H1 (cell line): ENCODE data around the gene SLC24A3.

Source experiments
- BACH1 ChIP-seq: IDR thresholded peaks from 2 replicates; pipeline ENCODE4 v1.6.1; 2012; ENCODE audit warnings: low read length, improper control_type of control experiment
- BRCA1 ChIP-seq: IDR thresholded peaks from 2 replicates; pipeline ENCODE4 v1.6.1; 2012; ENCODE audit warnings: low read depth, low read length, improper control_type of control experiment
- CREB1 ChIP-seq: IDR thresholded peaks from 2 replicates; pipeline ENCODE4 v1.6.1; 2012; ENCODE audit warnings: inconsistent platforms
- CTCF ChIP-seq, 3 experiments: IDR thresholded peaks; 1 replicate in 2 of 3; 2 replicates in 1 of 3; pipeline versions ENCODE4 v1.5.1 to v1.6.1; 2011; ENCODE audit warnings: low read length in 3 of 3, mild to moderate bottlenecking in 3 of 3, inconsistent platforms in 2 of 3, low read depth in 1 of 3, moderate library complexity in 1 of 3; ENCODE audit not compliant: insufficient read depth in 1 of 3; ENCODE audit errors: control extremely low read depth in 1 of 3
- EP300 ChIP-seq, 2 experiments: IDR thresholded peaks; 1 replicate in 1 of 2; 2 replicates in 1 of 2; pipeline ENCODE4 v1.6.1; 2011 to 2012; ENCODE audit warnings: low read depth in 2 of 2, low read length in 2 of 2, mild to moderate bottlenecking in 2 of 2, borderline replicate concordance in 1 of 2, inconsistent platforms in 1 of 2, moderate library complexity in 1 of 2
- EZH2 ChIP-seq: fragments of 200-600 bp; sonication (generic); IDR thresholded peaks from 2 replicates; pipeline ENCODE4 v1.7.1; 2012; ENCODE audit warnings: low read depth, mild to moderate bottlenecking, moderate library complexity, low read length, inconsistent platforms; ENCODE audit not compliant: severe bottlenecking
- HDAC2 ChIP-seq, 2 experiments: fragments of 300-600 bp in 1 of 2; sonication (generic) in 1 of 2; IDR thresholded peaks; 2 replicates each; pipeline ENCODE4 v1.6.1; 2011 to 2012; ENCODE audit warnings: low read depth in 2 of 2, low read length in 2 of 2, mild to moderate bottlenecking in 2 of 2, moderate library complexity in 2 of 2, borderline replicate concordance in 1 of 2, inconsistent platforms in 1 of 2
- NANOG ChIP-seq: IDR thresholded peaks from 2 replicates; pipeline ENCODE4 v1.6.1; 2011; ENCODE audit warnings: low read length, low read depth, mild to moderate bottlenecking, inconsistent platforms; ENCODE audit not compliant: insufficient read depth, poor library complexity, severe bottlenecking
- POLR2AphosphoS5 ChIP-seq: IDR thresholded peaks from 2 replicates; pipeline ENCODE4 v1.6.1; 2011; ENCODE audit warnings: low read depth, low read length
- RBBP5 ChIP-seq: IDR thresholded peaks from 2 replicates; pipeline ENCODE4 v1.7.1; 2012; ENCODE audit warnings: low read depth, mild to moderate bottlenecking, inconsistent platforms, low read length, moderate library complexity, borderline replicate concordance
- SAP30 ChIP-seq: fragments of 300-600 bp; sonication (generic); IDR thresholded peaks from 2 replicates; pipeline ENCODE4 v1.7.1; 2012; ENCODE audit warnings: low read length, moderate library complexity, mild to moderate bottlenecking, inconsistent platforms; ENCODE audit not compliant: insufficient read depth, insufficient replicate concordance
- SIN3A ChIP-seq, 2 experiments: IDR thresholded peaks in 1 of 2; conservative IDR thresholded peaks in 1 of 2; 2 replicates each; pipeline ENCODE4 v1.6.1; 2011 to 2012; ENCODE audit warnings: low read length in 2 of 2, improper control_type of control experiment in 1 of 2, low read depth in 1 of 2, mild to moderate bottlenecking in 1 of 2
- YY1 ChIP-seq: IDR thresholded peaks from 2 replicates; pipeline ENCODE4 v1.6.1; 2011; ENCODE audit warnings: low read depth, mild to moderate bottlenecking, low read length

GRCh38 chr20:19515074-19515473 is 302.6 kb downstream of the SLC24A3 start:
- no peak for TF ChIP-seq CTCF (IDR thresholded peaks at IDR 0.05; ENCODE audit: control extremely low read depth in 1 of 3, insufficient read depth in 1 of 3, low read depth in 1 of 3, low read length in 3 of 3)
- TF ChIP-seq POLR2AphosphoS5: no peak
- TF ChIP-seq HDAC2 (IDR thresholded peaks at IDR 0.05; ENCODE audit: borderline replicate concordance in 1 of 2, low read depth in 2 of 2, low read length in 2 of 2): no peak
- TF ChIP-seq CREB1: no peak
- no peak for TF ChIP-seq BACH1
- TF ChIP-seq YY1: no peak
- TF ChIP-seq EP300 (IDR thresholded peaks at IDR 0.05; ENCODE audit: borderline replicate concordance in 1 of 2, low read depth in 2 of 2, low read length in 2 of 2): no peak
- TF ChIP-seq EZH2: no peak
- no peak for TF ChIP-seq BRCA1
- no peak for TF ChIP-seq RBBP5
- no peak for TF ChIP-seq SAP30
- no peak for TF ChIP-seq NANOG
- no peak for TF ChIP-seq SIN3A (conservative IDR thresholded peaks at IDR 0.05 in 1 of 2, IDR thresholded peaks at IDR 0.05 in 1 of 2; ENCODE audit: low read depth in 1 of 2, low read length in 2 of 2)
